Measurements from ENCODE around the gene CTBP1. TPM values are rescaled to one million over a fixed set of nuclear protein-coding genes. Genes with fewer than 3 reads are reported as not detected.
"Not testable (repeated sequence)": the region's sequence is repeated elsewhere in the genome, so short reads cannot be mapped to it uniquely, and the experiment has no call there.

Gene CTBP1
- total RNA-seq, 1 experiment from 2014 or later = 187 TPM

DNA sequence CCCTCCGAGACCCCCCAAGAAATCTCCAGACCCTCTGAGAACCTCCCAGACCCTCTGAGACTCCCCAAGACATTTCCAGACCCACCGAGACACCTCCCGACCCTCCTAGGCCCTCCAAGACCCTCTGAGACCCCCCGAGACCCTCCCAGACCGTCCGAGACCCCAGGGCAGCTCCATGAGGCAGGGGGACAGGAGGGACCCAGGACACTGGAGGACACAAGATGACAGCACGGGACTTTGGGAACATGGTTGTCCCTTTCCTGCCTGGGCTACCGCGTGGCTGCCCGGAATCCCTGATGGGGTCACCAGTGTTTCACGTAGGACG lies 10.3 kb downstream of the CTBP1 start:
- intact Hi-C loops (cut with micrococcal nuclease; ENCODE audit: unreplicated experiment) = no loop called here
- H3K9me3 ChIP-seq (ENCODE audit: low read depth, low read length, poor library complexity, severe bottlenecking) = no peaks in the 10 kb centered on the region
- H3K27ac ChIP-seq (ENCODE audit: low read depth, low read length, poor library complexity, severe bottlenecking) = no peak overlapping the region
- H3K36me3 ChIP-seq (ENCODE audit: insufficient read depth, low read length, poor library complexity, severe bottlenecking) = peaks cover 54% of the 10 kb centered on the region
- no peak for DNase-seq (ENCODE audit: low spot score)
- CTCF ChIA-PET = no interaction called here
- no peaks in the 10 kb centered on the region for H3K27me3 ChIP-seq (replicated peaks; ENCODE audit: insufficient read depth, low read depth, low read length, poor library complexity)
- H3K4me3 ChIP-seq (ENCODE audit: low read depth, low read length, poor library complexity, severe bottlenecking) = no peak overlapping the region
- no TSS peak for BruUV-seq (replicated peaks)
- POLR2A ChIA-PET (ENCODE audit: low non-redundant PET) = no interaction called here
- TF ChIP-seq EZH2 (IDR thresholded peaks at IDR 0.05; ENCODE audit: borderline replicate concordance, low read depth, low read length, poor library complexity, severe bottlenecking) = no peak
- TF ChIP-seq, protein P1, sequence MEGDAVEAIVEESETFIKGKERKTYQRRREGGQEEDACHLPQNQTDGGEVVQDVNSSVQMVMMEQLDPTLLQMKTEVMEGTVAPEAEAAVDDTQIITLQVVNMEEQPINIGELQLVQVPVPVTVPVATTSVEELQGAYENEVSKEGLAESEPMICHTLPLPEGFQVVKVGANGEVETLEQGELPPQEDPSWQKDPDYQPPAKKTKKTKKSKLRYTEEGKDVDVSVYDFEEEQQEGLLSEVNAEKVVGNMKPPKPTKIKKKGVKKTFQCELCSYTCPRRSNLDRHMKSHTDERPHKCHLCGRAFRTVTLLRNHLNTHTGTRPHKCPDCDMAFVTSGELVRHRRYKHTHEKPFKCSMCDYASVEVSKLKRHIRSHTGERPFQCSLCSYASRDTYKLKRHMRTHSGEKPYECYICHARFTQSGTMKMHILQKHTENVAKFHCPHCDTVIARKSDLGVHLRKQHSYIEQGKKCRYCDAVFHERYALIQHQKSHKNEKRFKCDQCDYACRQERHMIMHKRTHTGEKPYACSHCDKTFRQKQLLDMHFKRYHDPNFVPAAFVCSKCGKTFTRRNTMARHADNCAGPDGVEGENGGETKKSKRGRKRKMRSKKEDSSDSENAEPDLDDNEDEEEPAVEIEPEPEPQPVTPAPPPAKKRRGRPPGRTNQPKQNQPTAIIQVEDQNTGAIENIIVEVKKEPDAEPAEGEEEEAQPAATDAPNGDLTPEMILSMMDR (conservative IDR thresholded peaks at IDR 0.05; ENCODE audit: low read depth, low read length) = no peak
- H3K4me1 ChIP-seq (ENCODE audit: insufficient read depth, low read length, poor library complexity, severe bottlenecking) = no peaks in the 10 kb centered on the region

DNA sequence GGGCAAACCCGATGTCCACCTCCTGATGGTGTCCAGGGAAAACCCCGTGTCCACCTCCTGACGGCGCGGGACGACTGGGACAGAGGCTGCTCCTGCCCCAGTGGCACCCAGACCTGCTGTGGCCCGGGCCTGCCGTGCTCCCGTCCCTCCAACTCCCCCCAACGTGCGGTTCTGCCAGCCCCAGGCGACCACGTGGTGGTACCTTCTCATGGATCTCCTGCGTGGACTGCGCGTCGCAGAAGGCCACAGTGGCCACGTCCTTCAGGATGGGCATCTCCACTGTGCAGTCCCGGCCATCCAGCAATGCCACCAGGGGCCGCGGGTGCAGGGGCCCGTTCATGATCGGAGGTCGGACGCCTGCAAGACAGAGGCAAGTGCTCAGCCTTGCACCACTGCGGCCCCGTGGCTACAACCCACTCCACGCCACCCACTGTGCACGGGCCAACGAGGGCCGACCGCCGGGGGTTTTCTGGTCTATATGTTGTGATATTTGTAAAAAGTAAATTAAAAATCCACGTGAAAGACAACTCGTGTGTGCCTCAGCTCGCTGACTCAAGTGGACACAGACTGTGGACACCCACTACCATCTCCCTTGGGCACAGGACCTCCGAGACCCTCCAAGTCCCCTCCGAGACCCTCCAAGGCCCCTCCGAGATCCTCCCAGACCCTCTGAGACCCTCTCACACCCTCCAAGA lies 10.8 kb downstream of the CTBP1 start:
- no peaks in the 10 kb centered on the region for H3K27me3 ChIP-seq (replicated peaks; ENCODE audit: insufficient read depth, low read depth, low read length, poor library complexity)
- H3K36me3 ChIP-seq (ENCODE audit: insufficient read depth, low read length, poor library complexity, severe bottlenecking) = peaks cover 57% of the 10 kb centered on the region
- TF ChIP-seq EZH2 (IDR thresholded peaks at IDR 0.05; ENCODE audit: borderline replicate concordance, low read depth, low read length, poor library complexity, severe bottlenecking) = no peak
- TF ChIP-seq, protein P1 (conservative IDR thresholded peaks at IDR 0.05; ENCODE audit: low read depth, low read length) = no peak
- intact Hi-C loops (cut with micrococcal nuclease; ENCODE audit: unreplicated experiment) = no loop called here
- DNase-seq (ENCODE audit: low spot score) = no peak
- POLR2A ChIA-PET (ENCODE audit: low non-redundant PET) = no interaction called here
- no peaks in the 10 kb centered on the region for H3K4me1 ChIP-seq (ENCODE audit: insufficient read depth, low read length, poor library complexity, severe bottlenecking)
- H3K27ac ChIP-seq (ENCODE audit: low read depth, low read length, poor library complexity, severe bottlenecking) = no peak overlapping the region
- CTCF ChIA-PET = no interaction called here
- no peak overlapping the region for H3K4me3 ChIP-seq (ENCODE audit: low read depth, low read length, poor library complexity, severe bottlenecking)
- no peaks in the 10 kb centered on the region for H3K9me3 ChIP-seq (ENCODE audit: low read depth, low read length, poor library complexity, severe bottlenecking)
- no TSS peak for BruUV-seq (replicated peaks)

DNA sequence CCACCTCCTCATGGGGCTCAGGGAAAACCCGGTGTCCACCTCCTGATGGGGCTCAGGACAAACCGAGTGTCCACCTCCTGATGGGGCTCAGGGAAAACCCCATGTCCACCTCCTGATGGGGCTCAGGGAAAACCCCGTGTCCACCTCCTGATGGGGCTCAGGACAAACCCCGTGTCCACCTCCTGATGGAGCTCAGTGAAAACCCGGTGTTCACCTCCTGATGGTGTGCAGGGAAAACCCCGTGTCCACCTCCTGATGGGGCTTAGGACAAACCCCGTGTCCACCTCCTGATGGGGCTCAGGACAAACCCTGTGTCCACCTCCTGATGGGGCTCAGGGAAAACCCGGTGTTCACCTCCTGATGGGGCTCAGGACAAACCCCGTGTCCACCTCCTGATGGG lies 11.7 kb downstream of the CTBP1 start:
- H3K27ac ChIP-seq (ENCODE audit: low read depth, low read length, poor library complexity, severe bottlenecking); CTCF ChIA-PET; H3K4me1 ChIP-seq (ENCODE audit: insufficient read depth, low read length, poor library complexity, severe bottlenecking); BruUV-seq (replicated peaks); H3K4me3 ChIP-seq (ENCODE audit: low read depth, low read length, poor library complexity, severe bottlenecking); H3K27me3 ChIP-seq (replicated peaks; ENCODE audit: insufficient read depth, low read depth, low read length, poor library complexity); intact Hi-C loops (cut with micrococcal nuclease; ENCODE audit: unreplicated experiment); DNase-seq (ENCODE audit: low spot score); H3K9me3 ChIP-seq (ENCODE audit: low read depth, low read length, poor library complexity, severe bottlenecking): not testable (repeated sequence)
- POLR2A ChIA-PET (ENCODE audit: low non-redundant PET) = interaction anchor here (0.9 kb wide), 1 partner anchor 899 kb away, joined by 9 read pairs; no protein-coding TSS in a partner anchor
- H3K36me3 ChIP-seq (ENCODE audit: insufficient read depth, low read length, poor library complexity, severe bottlenecking) = peaks cover 60% of the 10 kb centered on the region

DNA sequence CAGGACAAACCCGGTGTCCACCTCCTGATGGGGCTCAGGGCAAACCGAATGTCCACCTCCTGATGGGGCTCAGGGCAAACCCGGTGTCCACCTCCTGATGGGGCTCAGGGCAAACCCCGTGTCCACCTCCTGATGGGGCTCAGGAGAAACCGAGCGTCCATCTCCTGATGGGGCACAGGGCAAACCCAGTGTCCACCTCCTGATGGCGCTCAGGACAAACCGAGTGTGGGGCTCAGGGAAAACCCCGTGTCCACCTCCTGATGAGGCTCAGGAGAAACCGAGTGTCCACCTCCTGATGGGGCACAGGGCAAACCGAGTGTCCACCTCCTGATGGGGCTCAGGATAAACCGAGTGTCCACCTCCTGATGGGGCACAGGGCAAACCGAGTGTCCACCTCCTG lies 12.1 kb downstream of the CTBP1 start:
- POLR2A ChIA-PET (ENCODE audit: low non-redundant PET) = interaction anchor here (0.9 kb wide), 1 partner anchor 898 kb away, joined by 9 read pairs; no protein-coding TSS in a partner anchor
- H3K4me3 ChIP-seq (ENCODE audit: low read depth, low read length, poor library complexity, severe bottlenecking); DNase-seq (ENCODE audit: low spot score); H3K27me3 ChIP-seq (replicated peaks; ENCODE audit: insufficient read depth, low read depth, low read length, poor library complexity); intact Hi-C loops (cut with micrococcal nuclease; ENCODE audit: unreplicated experiment); H3K9me3 ChIP-seq (ENCODE audit: low read depth, low read length, poor library complexity, severe bottlenecking); H3K4me1 ChIP-seq (ENCODE audit: insufficient read depth, low read length, poor library complexity, severe bottlenecking); CTCF ChIA-PET; H3K27ac ChIP-seq (ENCODE audit: low read depth, low read length, poor library complexity, severe bottlenecking); BruUV-seq (replicated peaks): not testable (repeated sequence)
- peaks cover 61% of the 10 kb centered on the region for H3K36me3 ChIP-seq (ENCODE audit: insufficient read depth, low read length, poor library complexity, severe bottlenecking)

Data from A673 (cell line).